GM18499 (cell line): ENCODE data around the gene GDA.
"Not testable (repeated sequence)": the region's sequence is repeated elsewhere in the genome, so short reads cannot be mapped to it uniquely, and the experiment has no call there.

Experiments
- ATAC-seq: cut with Tn5 transposase; IDR thresholded peaks from one replicate; pipeline ENCODE4 v1.9.1; 2021; ENCODE audit warnings: moderate number of reproducible peaks; ENCODE audit not compliant: insufficient read depth, unreplicated experiment

GDA gene

GRCh38 chr9:72270359-72270758 is 121.1 kb downstream of the GDA start:
- not testable (repeated sequence) for ATAC-seq

DNA sequence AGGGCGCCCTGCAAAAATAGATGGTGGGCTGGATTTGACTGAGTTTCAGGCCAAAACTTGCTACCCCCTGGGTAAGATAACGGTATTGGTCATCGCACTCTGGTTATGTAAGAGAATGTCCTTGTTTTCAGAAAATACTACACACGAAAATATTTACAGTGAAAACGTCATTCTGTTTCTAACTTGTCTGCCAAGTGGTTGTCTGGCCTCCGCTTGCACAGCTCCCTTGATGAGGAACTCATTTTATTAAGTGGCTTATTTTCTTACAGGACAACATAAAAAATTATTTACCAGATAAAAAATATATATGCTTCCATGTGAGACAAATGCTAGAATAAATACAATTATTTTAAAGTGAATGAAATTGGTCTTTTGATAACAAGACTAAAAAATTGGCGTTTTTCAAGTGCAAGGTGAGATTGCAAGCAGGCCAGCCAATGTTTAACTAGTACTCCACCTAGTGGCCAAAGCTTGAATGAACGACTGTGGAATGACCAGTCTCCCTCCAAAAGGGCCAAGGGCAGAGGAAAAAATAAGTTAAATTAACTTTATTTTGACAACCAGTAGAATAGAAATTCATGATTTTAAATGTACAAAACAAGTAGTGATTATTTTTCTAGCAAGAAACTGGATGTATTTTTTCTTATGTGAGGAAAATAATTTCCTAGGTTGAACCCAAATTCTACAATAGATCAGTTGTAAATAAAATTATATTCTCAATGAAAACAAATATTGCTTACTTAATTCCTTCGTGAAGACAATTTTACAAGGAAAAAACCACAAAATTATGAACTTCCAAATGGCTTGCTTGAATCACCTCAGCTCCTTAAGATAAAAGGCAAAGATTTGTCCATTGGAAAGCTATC is 122.6 kb downstream of the GDA start:
- no peak for ATAC-seq

GRCh38 chr9:72274441-72274840 is 125.2 kb downstream of the GDA start:
- ATAC-seq: no peak

GRCh38 chr9:72274916-72275315 is 125.7 kb downstream of the GDA start:
- ATAC-seq: no peak

DNA sequence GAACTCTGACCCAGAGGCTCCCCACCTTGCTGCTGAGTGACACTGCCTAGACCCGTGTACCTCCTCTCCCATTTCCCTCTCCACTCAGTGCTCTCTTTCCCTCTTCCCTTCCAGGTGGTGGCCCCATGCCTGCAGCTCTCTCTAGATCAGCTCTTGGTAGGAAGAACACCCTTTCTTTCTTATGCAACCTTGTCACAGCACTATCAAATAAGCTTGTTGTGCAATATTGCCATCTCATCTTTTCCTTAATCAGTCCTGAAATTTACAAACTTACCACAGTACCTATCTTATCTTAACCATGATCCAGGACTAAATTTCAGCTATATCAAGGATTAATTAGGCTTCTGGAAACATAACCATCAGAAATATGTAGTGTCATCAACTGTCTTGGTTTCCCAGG is 127.2 kb downstream of the GDA start:
- no peak for ATAC-seq

GRCh38 chr9:72278959-72279358 is 129.7 kb downstream of the GDA start:
- ATAC-seq: no peak

GRCh38 chr9:72280913-72281500 is 131.8 kb downstream of the GDA start:
- ATAC-seq: no peak

DNA sequence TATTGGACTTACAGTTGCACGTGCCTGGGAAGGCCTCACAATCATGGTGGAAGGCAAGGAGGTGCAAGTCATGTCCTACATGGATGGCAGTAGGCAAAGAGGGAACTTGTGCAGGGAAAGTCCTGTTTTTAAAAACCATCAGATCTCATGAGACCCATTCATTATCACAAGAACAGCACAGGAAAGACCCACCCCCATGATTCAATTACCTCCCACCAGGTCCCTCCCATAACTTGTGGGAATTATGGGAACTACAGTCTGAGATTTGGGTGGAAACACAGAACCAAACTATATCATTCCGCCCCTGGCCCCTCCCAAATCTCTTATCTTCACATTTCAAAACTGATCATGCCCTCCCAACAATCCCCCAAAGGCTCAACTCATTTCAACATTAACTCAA is 140.2 kb downstream of the GDA start:
- ATAC-seq: no peak

DNA sequence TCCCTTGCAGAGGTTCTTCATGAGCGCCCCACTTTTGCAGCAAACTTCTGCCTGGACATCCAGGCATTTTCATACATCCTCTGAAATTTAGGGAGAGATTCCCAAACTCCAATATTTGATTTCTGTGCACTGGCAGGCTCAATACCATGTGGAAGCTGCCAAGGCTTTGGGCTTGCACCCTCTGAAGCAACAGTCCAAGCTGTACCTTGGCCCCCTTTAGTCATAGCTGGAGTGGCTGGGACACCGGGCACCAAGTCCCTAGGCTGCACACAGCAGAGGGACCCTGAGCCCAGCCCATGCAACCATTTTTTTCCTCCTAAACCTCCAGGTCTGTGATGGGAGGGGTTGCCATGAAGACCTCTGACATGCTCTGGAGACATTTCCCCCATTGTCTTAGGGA is 141.1 kb downstream of the GDA start:
- no peak for ATAC-seq

DNA sequence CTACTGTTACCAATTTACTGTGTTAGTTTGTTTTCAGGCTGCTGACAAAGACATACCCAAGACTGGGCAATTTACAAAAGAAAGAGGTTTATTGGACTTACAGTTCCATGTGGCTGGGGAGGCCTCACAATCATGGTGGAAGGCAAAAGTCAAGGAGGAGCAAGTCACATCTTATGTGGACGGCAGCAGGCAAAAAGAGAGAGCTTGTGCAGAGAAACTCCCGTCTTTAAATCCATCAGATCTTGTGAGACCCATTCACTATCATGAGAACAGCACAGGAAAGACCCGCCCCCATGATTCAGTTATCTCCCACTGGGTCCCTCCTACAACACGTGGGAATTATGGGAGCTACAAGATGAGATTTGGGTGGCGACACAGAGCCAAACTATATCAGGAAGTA is 142.3 kb downstream of the GDA start:
- ATAC-seq: not testable (repeated sequence)

DNA sequence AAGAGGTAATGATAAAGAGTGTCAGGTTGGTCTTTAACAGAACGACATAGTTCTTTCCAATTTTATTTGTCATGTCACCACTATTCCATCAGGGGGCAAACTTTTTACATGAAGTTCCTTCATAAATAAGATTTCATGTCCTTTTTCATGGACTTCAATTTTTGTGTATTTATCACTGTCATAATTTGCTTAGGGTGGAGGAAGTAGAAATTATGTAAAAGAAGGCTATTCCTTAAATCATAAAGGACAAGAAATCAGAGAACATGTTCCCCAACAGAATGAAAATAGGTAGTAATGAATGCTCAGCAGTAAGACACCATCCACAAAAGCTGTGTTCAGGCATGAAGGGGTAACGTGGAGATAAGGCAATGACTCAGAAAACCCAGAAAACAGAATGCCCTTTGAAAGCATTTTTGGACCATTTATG is 143.0 kb downstream of the GDA start:
- no peak for ATAC-seq

DNA sequence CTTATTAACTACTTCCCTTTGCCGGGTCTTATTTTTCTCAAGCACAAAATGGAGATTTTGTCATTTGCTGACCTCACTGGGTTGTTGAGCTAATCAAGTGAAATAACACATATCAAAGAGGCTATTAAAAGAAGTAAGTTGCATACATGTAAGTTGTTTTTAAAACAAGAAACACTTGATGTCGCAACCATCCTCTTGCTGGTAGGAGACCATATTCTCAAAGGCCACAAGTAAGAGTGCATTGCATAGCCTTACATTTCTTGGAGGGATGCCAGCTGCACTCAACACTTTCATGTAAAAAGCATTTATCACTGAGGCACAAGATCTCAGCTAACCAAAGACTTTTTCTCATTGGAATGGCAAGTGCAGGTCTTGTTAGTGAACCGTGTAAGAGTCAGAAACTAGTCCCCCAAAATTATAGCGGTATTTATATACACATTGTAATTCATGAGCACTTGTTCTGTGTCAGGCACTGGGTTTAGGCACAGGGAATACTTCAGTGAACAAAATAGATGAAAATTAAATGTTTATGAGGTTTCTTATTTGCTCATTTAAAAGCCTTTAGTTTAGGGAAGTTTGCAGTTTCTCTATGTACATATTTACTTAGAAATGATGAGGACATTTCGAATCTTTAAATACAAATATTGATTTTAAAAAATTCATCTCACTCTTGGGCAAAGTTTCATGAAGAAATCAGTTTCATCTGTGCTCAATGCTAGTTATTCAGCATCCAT is 143.8 kb downstream of the GDA start:
- no peak for ATAC-seq

DNA sequence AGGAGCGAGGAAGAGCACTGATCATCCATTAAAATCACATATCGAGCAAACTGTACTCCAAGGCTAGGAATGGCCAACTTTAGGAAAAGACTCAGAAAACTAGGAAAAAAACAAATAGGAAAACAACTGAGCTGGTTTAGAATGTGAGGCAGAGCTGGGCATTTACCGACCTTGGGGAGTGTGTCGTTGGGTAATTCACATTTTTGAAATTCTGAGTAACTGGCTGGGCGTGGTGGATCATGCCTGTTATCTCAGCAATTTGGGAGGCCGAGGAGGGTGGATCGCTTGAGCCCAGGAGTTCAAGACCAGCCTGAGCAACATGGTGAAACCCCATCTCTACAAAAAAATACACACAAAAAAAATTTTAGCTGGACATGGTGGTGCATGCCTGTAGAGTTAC is 145.7 kb downstream of the GDA start:
- no peak for ATAC-seq

- ATAC-seq: no peak
These were observed 148.3 kb downstream of the GDA start for GRCh38 chr9:72297516-72297915.

DNA sequence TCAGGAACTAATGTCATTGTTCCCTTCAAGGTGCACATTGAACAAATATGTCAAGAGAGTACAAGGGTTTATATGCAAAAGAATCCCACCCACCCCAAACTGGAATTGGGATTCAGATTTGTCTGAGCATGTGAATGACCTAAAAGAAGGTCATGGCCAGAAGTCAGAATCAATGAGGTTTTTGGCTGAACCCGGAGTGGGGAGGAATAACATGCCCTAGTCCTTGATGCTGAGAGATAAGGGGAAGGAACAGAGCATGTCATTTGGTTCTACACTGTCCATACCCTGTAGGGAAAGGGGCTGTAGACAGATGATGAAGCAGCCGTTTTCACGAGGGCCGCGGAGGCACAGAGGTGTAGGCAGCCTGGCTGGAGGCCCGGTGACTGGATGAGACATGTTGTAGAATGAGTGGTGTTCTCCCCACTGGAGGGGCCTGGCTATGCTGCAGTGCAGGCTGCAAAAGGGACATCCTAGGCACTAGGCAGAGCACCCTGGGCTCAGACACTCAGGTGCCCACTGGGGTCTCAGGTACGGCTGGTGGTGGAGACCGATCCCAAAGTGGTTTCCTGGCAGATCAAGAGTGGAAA is 149.9 kb downstream of the GDA start:
- ATAC-seq: no peak

- no peak for ATAC-seq
These were observed 151.6 kb downstream of the GDA start for GRCh38 chr9:72300873-72301272.
